HEK293T (cell line): Measurements from ENCODE around the gene IGSF5.

Experiments used
- CTCF ChIA-PET: fragments of 350-600 bp; formaldehyde crosslinking; extraction: SDS; loops from one replicate; lab custom pipeline; 2021; ENCODE audit warnings: antibody characterized with exemption, inconsistent platforms; lab: Yijun Ruan, JAX
- POLR2A ChIA-PET: fragments of 350-600 bp; formaldehyde crosslinking; extraction: SDS; loops from one replicate; lab custom pipeline; 2020; ENCODE audit warnings: antibody characterized with exemption, inconsistent platforms; lab: Yijun Ruan, JAX
- DNase-seq: peaks from one replicate; pipeline ENCODE4 v3.0.0; 2012; ENCODE audit warnings: mixed read lengths; ENCODE audit errors: extremely low spot score
- ARNT ChIP-seq: fragments of 450-650 bp; IDR thresholded peaks from 2 replicates; pipeline ENCODE4 v1.6.1; 2017; ENCODE audit warnings: mild to moderate bottlenecking
- BHLHE40 ChIP-seq: fragments of 450-650 bp; IDR thresholded peaks from 2 replicates; pipeline ENCODE4 v1.6.1; 2016; ENCODE audit warnings: mild to moderate bottlenecking, moderate library complexity, borderline replicate concordance
- CTBP1 ChIP-seq: fragments of 450-650 bp; IDR thresholded peaks from 2 replicates; pipeline ENCODE4 v1.6.1; 2016; ENCODE audit warnings: borderline replicate concordance
- ELF4 ChIP-seq: fragments of 450-650 bp; IDR thresholded peaks from 2 replicates; pipeline ENCODE4 v1.6.1; 2017; ENCODE audit warnings: antibody characterized with exemption
- FOXA1 ChIP-seq: fragments of 450-650 bp; IDR thresholded peaks from 2 replicates; pipeline ENCODE4 v1.6.1; 2016; ENCODE audit warnings: mild to moderate bottlenecking
- FOXK2 ChIP-seq: fragments of 450-650 bp; IDR thresholded peaks from 2 replicates; pipeline ENCODE4 v1.6.1; 2016; ENCODE audit warnings: mild to moderate bottlenecking
- FOXM1 ChIP-seq: fragments of 450-650 bp; IDR thresholded peaks from 2 replicates; pipeline ENCODE4 v1.6.1; 2017; ENCODE audit warnings: mild to moderate bottlenecking, borderline replicate concordance
- HDGF ChIP-seq: fragments of 450-650 bp; IDR thresholded peaks from 2 replicates; pipeline ENCODE4 v1.6.1; 2017; ENCODE audit warnings: antibody characterized with exemption, borderline replicate concordance
- L3MBTL2 ChIP-seq: fragments of 450-650 bp; conservative IDR thresholded peaks from 2 replicates; pipeline ENCODE4 v1.6.1; 2016; ENCODE audit warnings: mild to moderate bottlenecking
- LEF1 ChIP-seq: fragments of 450-650 bp; IDR thresholded peaks from 2 replicates; pipeline ENCODE4 v1.6.1; 2017; ENCODE audit warnings: mild to moderate bottlenecking, borderline replicate concordance
- NFRKB ChIP-seq: fragments of 450-650 bp; IDR thresholded peaks from 2 replicates; pipeline ENCODE4 v1.6.1; 2016; ENCODE audit warnings: mild to moderate bottlenecking, moderate library complexity
- PKNOX1 ChIP-seq: fragments of 450-650 bp; IDR thresholded peaks from 2 replicates; pipeline ENCODE4 v1.6.1; 2016
- SP1 ChIP-seq: fragments of 450-650 bp; IDR thresholded peaks from 2 replicates; pipeline ENCODE4 v1.6.1; 2017
- SUZ12 ChIP-seq: fragments of 450-650 bp; IDR thresholded peaks from 2 replicates; pipeline ENCODE4 v1.6.1; 2016; ENCODE audit warnings: mild to moderate bottlenecking
- TARDBP ChIP-seq: fragments of 450-650 bp; IDR thresholded peaks from 2 replicates; pipeline ENCODE4 v1.6.1; 2016
- ZNF384 ChIP-seq: fragments of 450-650 bp; IDR thresholded peaks from 2 replicates; pipeline ENCODE4 v1.6.1; 2016

The IGSF5 gene

GRCh38 chr21:39802217-39802616 lies 57.2 kb downstream of the IGSF5 start:
- ChIA-PET CTCF (no interaction called here), POLR2A (no interaction called here)
- TF ChIP-seq TARDBP (no peak), FOXM1 (no peak), L3MBTL2 (no peak), BHLHE40 (no peak), HDGF (no peak), LEF1 (no peak), ZNF384 (no peak), FOXA1 (no peak), NFRKB (no peak), PKNOX1 (no peak), FOXK2 (no peak), SP1 (no peak), SUZ12 (no peak), CTBP1 (no peak), ELF4 (no peak)
- DNase-seq, result no peak

GRCh38 chr21:39803393-39803792 lies 58.4 kb downstream of the IGSF5 start:
- ChIA-PET POLR2A (no interaction called here), CTCF (no interaction called here)
- TF ChIP-seq FOXM1, result no peak
- no peak for TF ChIP-seq SUZ12
- TF ChIP-seq TARDBP, result no peak
- no peak for TF ChIP-seq FOXK2
- TF ChIP-seq BHLHE40, result no peak
- TF ChIP-seq ARNT, result no peak
- TF ChIP-seq ELF4, result no peak
- no peak for TF ChIP-seq SP1
- no peak for TF ChIP-seq LEF1
- TF ChIP-seq PKNOX1, result no peak
- no peak for DNase-seq

GRCh38 chr21:39804240-39804639 lies 59.3 kb downstream of the IGSF5 start:
- ChIA-PET POLR2A (interaction anchor here (0.5 kb wide), 1 partner anchor 11 kb away, joined by 3 read pairs; no protein-coding TSS in a partner anchor), CTCF (no interaction called here)
- TF ChIP-seq LEF1, result no peak
- no peak for TF ChIP-seq FOXM1
- no peak for TF ChIP-seq CTBP1
- no peak for TF ChIP-seq L3MBTL2
- TF ChIP-seq ARNT, result no peak
- TF ChIP-seq ELF4, result no peak
- TF ChIP-seq PKNOX1, result no peak
- no peak for TF ChIP-seq FOXK2
- TF ChIP-seq BHLHE40, result no peak
- no peak for TF ChIP-seq FOXA1
- no peak for TF ChIP-seq SUZ12
- TF ChIP-seq ZNF384, result no peak
- TF ChIP-seq SP1, result no peak
- DNase-seq, result no peak

- ChIA-PET POLR2A (no interaction called here), CTCF (no interaction called here)
- TF ChIP-seq ARNT (no peak), NFRKB (no peak), SP1 (no peak), LEF1 (no peak), FOXK2 (no peak), ELF4 (no peak), HDGF (no peak), FOXA1 (no peak), L3MBTL2 (no peak), ZNF384 (no peak), BHLHE40 (no peak), TARDBP (no peak), PKNOX1 (no peak), CTBP1 (no peak), SUZ12 (no peak), FOXM1 (no peak)
- no peak for DNase-seq
Measured at GRCh38 chr21:39805983-39806382, 61.0 kb downstream of the IGSF5 start.

- CTCF ChIA-PET, result no interaction called here
- POLR2A ChIA-PET, result no interaction called here
- DNase-seq, result no peak
- TF ChIP-seq HDGF (no peak), SP1 (no peak), BHLHE40 (no peak), LEF1 (no peak), L3MBTL2 (no peak), TARDBP (no peak), FOXK2 (no peak), FOXA1 (no peak)
Measured at GRCh38 chr21:39807738-39808137, 62.8 kb downstream of the IGSF5 start.

- POLR2A ChIA-PET, result interaction anchor here (0.6 kb wide), 1 partner anchor 347 kb away, joined by 3 read pairs; no protein-coding TSS in a partner anchor
- no peak for TF ChIP-seq FOXK2
- no peak for TF ChIP-seq L3MBTL2
- no peak for TF ChIP-seq FOXM1
- TF ChIP-seq ELF4, result no peak
- TF ChIP-seq BHLHE40, result no peak
- TF ChIP-seq TARDBP, result no peak
- no peak for TF ChIP-seq HDGF
- no peak for TF ChIP-seq SUZ12
- CTCF ChIA-PET, result no interaction called here
- DNase-seq, result no peak
Measured at GRCh38 chr21:39809936-39810335, 65.0 kb downstream of the IGSF5 start.
